CD4-positive, alpha-beta T cell (primary cell): ENCODE data around the gene MLC1. TPM values are rescaled to one million over a fixed set of nuclear protein-coding genes. Genes with fewer than 3 reads are reported as not detected.

Experiments
- ATAC-seq: fragments of 200-7000 bp; cut with Tn5 transposase; one replicate; pipeline ENCODE4 v1.10.0; 2022; ENCODE audit warnings: mild to moderate bottlenecking; ENCODE audit not compliant: poor library complexity
- CTCF ChIA-PET: fragments of 350-600 bp; sonication (Branson Sonifier 250); formaldehyde crosslinking; loops from one replicate; lab custom pipeline; 2021; ENCODE audit warnings: antibody characterized with exemption, inconsistent platforms; lab: Charles Lee
- POLR2A ChIA-PET: fragments of 350-600 bp; sonication (Branson Sonifier 250); formaldehyde crosslinking; loops from one replicate; lab custom pipeline; 2021; ENCODE audit warnings: antibody characterized with exemption, inconsistent platforms; lab: Charles Lee
- DNase-seq, 14 experiments: peaks; one replicate each; pipeline ENCODE4 v3.0.0-alpha.2; 2013 to 2020; ENCODE audit warnings: mixed read lengths in 2 of 14
- H3K27ac ChIP-seq, 2 donors: one replicate each; pipeline versions ENCODE4 v1.5.1 to v1.7.0; 2013; ENCODE audit warnings: low read length in 2 of 2, low read depth in 1 of 2, mild to moderate bottlenecking in 1 of 2
- H3K27me3 ChIP-seq, 2 experiments: 1 replicate in 1 of 2; 2 replicates in 1 of 2; pipeline versions ENCODE4 v1.6.1 to v1.7.0; 2013; ENCODE audit warnings: low read length in 2 of 2, control low read depth in 1 of 2, mild to moderate bottlenecking in 1 of 2, moderate library complexity in 1 of 2; ENCODE audit not compliant: insufficient read depth in 2 of 2, control insufficient read depth in 1 of 2
- H3K36me3 ChIP-seq: one replicate; pipeline ENCODE4 v1.6.1; 2013; ENCODE audit warnings: low read length, control low read depth; ENCODE audit not compliant: insufficient read depth
- H3K4me1 ChIP-seq: one replicate; pipeline ENCODE4 v1.6.1; 2013; ENCODE audit warnings: low read length, control low read depth; ENCODE audit not compliant: insufficient read depth
- H3K4me3 ChIP-seq: one replicate; pipeline ENCODE4 v1.5.1; 2013; ENCODE audit warnings: mild to moderate bottlenecking, low read length, moderate library complexity
- H3K9me3 ChIP-seq, 2 experiments: 1 replicate in 1 of 2; 2 replicates in 1 of 2; pipeline versions ENCODE4 v1.6.1 to v1.7.0; 2013; ENCODE audit warnings: low read length in 2 of 2, mild to moderate bottlenecking in 2 of 2, control low read depth in 1 of 2, moderate library complexity in 1 of 2; ENCODE audit not compliant: control insufficient read depth in 1 of 2, insufficient read depth in 1 of 2
- H3K27ac Mint-ChIP-seq: one replicate; pipeline ENCODE4 v1.8.0; 2020; ENCODE audit warnings: mixed read lengths
- H3K27me3 Mint-ChIP-seq: one replicate; pipeline ENCODE4 v1.8.0; 2021; ENCODE audit warnings: mixed read lengths
- H3K36me3 Mint-ChIP-seq: one replicate; pipeline ENCODE4 v1.8.0; 2021; ENCODE audit warnings: low read depth, mixed read lengths
- H3K4me1 Mint-ChIP-seq: one replicate; pipeline ENCODE4 v1.8.0; 2021; ENCODE audit warnings: low read depth, mixed read lengths
- H3K4me3 Mint-ChIP-seq: one replicate; pipeline ENCODE4 v1.8.0; 2020; ENCODE audit warnings: mild to moderate bottlenecking, mixed read lengths
- H3K9me3 Mint-ChIP-seq: one replicate; pipeline ENCODE4 v1.8.0; 2020; ENCODE audit warnings: mixed read lengths
- CTCF ChIP-seq: fragments of 200-600 bp; IDR thresholded peaks from one replicate; pipeline ENCODE4 v1.8.0; 2022; ENCODE audit warnings: antibody characterized with exemption, mild to moderate bottlenecking
- intact Hi-C, 2 experiments: fragments of 100-400 bp; cut with DNase I in 1 of 2; cut with micrococcal nuclease in 1 of 2; formaldehyde crosslinking; loops; one replicate each; pipeline versions ENCODE4 v1.15.1 to v1.9.0; 2023 to 2025; cut with DNase I, micrococcal nuclease
- total RNA-seq, 174 experiments: library from RNA in 2 of 174; stranded (reverse) in 2 of 174; gene quantifications; one replicate each; pipeline ENCODE4 v1.2.3 and lab custom pipeline; 2021 to 2026

The MLC1 gene
- total RNA-seq, 2 experiments from 2014 or later: 0.16 TPM; not detected in 1

GRCh38 chr22:50084614-50085021, 608 bp downstream of the MLC1 start:
- ATAC-seq (no peak), DNase-seq (no peak)
- Histone ChIP-seq H3K9me3 (peaks cover 0 to 20% of the 10 kb centered on the region in 2 experiments), H3K27me3 (peaks cover 12 to 20% of the 10 kb centered on the region in 2 experiments), H3K36me3 (no peaks in the 10 kb centered on the region), H3K4me1 (no peaks in the 10 kb centered on the region), H3K27ac (no peak overlapping the region), H3K4me3 (no peak overlapping the region)
- Mint-ChIP-seq H3K9me3 (no peaks in the 10 kb centered on the region), H3K4me1 (no peaks in the 10 kb centered on the region), H3K27ac (no peak overlapping the region), H3K4me3 (no peak overlapping the region), H3K36me3 (no peaks in the 10 kb centered on the region), H3K27me3 (peaks cover 30% of the 10 kb centered on the region)
- ChIA-PET POLR2A (no interaction called here), CTCF (no interaction called here)
- intact Hi-C loops: no loop called here
- no peak for TF ChIP-seq CTCF

GRCh38 chr22:50084080-50084477, 1.1 kb downstream of the MLC1 start:
- Histone ChIP-seq H3K4me3 (no peak overlapping the region), H3K4me1 (no peaks in the 10 kb centered on the region), H3K27ac (no peak overlapping the region), H3K9me3 (peaks cover 0 to 20% of the 10 kb centered on the region in 2 experiments), H3K27me3 (peaks cover 12 to 20% of the 10 kb centered on the region in 2 experiments), H3K36me3 (no peaks in the 10 kb centered on the region)
- Mint-ChIP-seq H3K27ac (no peak overlapping the region), H3K27me3 (peaks cover 30% of the 10 kb centered on the region), H3K4me1 (no peaks in the 10 kb centered on the region), H3K9me3 (no peaks in the 10 kb centered on the region), H3K36me3 (no peaks in the 10 kb centered on the region), H3K4me3 (no peak overlapping the region)
- CTCF ChIA-PET: interaction anchor here (0.5 kb wide), 1 partner anchor 31 kb away, joined by 4 read pairs; no protein-coding TSS in a partner anchor
- no peak for TF ChIP-seq CTCF
- ATAC-seq (no peak), DNase-seq (no peak)
- POLR2A ChIA-PET: no interaction called here
- intact Hi-C loops: no loop called here

- Histone ChIP-seq H3K4me3 (no peak overlapping the region), H3K36me3 (no peaks in the 10 kb centered on the region), H3K27me3 (peaks cover 12 to 20% of the 10 kb centered on the region in 2 experiments), H3K4me1 (no peaks in the 10 kb centered on the region), H3K9me3 (peaks cover 0 to 20% of the 10 kb centered on the region in 2 experiments), H3K27ac (no peak overlapping the region)
- ATAC-seq (no peak), DNase-seq (peak in 1 of 14 experiments; percentile 16)
- Mint-ChIP-seq H3K27ac (no peak overlapping the region), H3K27me3 (peaks cover 30% of the 10 kb centered on the region), H3K9me3 (no peaks in the 10 kb centered on the region), H3K36me3 (no peaks in the 10 kb centered on the region), H3K4me3 (no peak overlapping the region), H3K4me1 (no peaks in the 10 kb centered on the region)
- TF ChIP-seq CTCF: no peak
- POLR2A ChIA-PET: no interaction called here
- CTCF ChIA-PET: interaction anchor here (0.5 kb wide), 1 partner anchor 30 kb away, joined by 4 read pairs; no protein-coding TSS in a partner anchor
- intact Hi-C loops: no loop called here
Measured at GRCh38 chr22:50083462-50084079, 1.7 kb downstream of the MLC1 start.
